GM12891 (cell line): Measurements from ENCODE around the gene SPTBN5.

Source experiments
- POLR2A ChIP-seq: IDR thresholded peaks from 2 replicates; pipeline ENCODE4 v1.6.1; 2011; ENCODE audit warnings: low read depth, low read length, control low read depth
- POLR2AphosphoS5 ChIP-seq: IDR thresholded peaks from 2 replicates; pipeline ENCODE4 v1.6.1; 2011; ENCODE audit warnings: low read depth, low read length, control low read depth
- SPI1 ChIP-seq: IDR thresholded peaks from 2 replicates; pipeline ENCODE4 v1.6.1; 2011; ENCODE audit warnings: low read depth, low read length, control low read depth
- TAF1 ChIP-seq: IDR thresholded peaks from 2 replicates; pipeline ENCODE4 v1.6.1; 2011; ENCODE audit warnings: low read depth, low read length, control low read depth

- TF ChIP-seq POLR2A: no peak; the same call in 1 of the 2 replicates
- no peak for TF ChIP-seq SPI1
- TF ChIP-seq TAF1: no peak
- TF ChIP-seq POLR2AphosphoS5: no peak; the same call in 1 of the 2 replicates
Observed at GRCh38 chr15:41932511-41933289, 38.8 kb upstream of the SPTBN5 start.
